Mesenchymal stem cell (in vitro differentiated cells and primary cell): ENCODE data around the gene PPFIBP2.

ENCODE experiments used
- DNase-seq: peaks from one replicate; pipeline ENCODE4 v3.0.0-alpha.2; 2013
- H2AFZ ChIP-seq: one replicate; pipeline ENCODE4 v1.6.1; 2013; ENCODE audit warnings: low read depth, mild to moderate bottlenecking, control low read depth, inconsistent platforms, low read length, moderate library complexity
- H2AK5ac ChIP-seq: 2 replicates; pipeline ENCODE4 v1.6.1; 2013; ENCODE audit warnings: low read length, moderate library complexity, mild to moderate bottlenecking, inconsistent platforms; ENCODE audit not compliant: severe bottlenecking
- H2BK120ac ChIP-seq: one replicate; pipeline ENCODE4 v1.6.1; 2013; ENCODE audit warnings: low read depth, mild to moderate bottlenecking, inconsistent platforms, low read length, moderate library complexity
- H2BK12ac ChIP-seq, 2 experiments: one replicate each; pipeline ENCODE4 v1.6.1; 2013; ENCODE audit warnings: inconsistent platforms in 2 of 2, low read length in 2 of 2, mild to moderate bottlenecking in 2 of 2, moderate library complexity in 2 of 2, control low read depth in 1 of 2
- H2BK15ac ChIP-seq: one replicate; pipeline ENCODE4 v1.6.1; 2013; ENCODE audit warnings: mild to moderate bottlenecking, low read depth, inconsistent platforms; ENCODE audit not compliant: poor library complexity, severe bottlenecking
- H2BK5ac ChIP-seq: 2 replicates; pipeline ENCODE4 v1.6.1; 2013; ENCODE audit warnings: low read depth, mild to moderate bottlenecking, low read length, control low read depth, inconsistent platforms; ENCODE audit not compliant: poor library complexity, severe bottlenecking
- H3K14ac ChIP-seq, 2 experiments: one replicate each; pipeline ENCODE4 v1.6.1; 2013; ENCODE audit warnings: inconsistent platforms in 2 of 2, low read length in 2 of 2, control low read depth in 1 of 2, mild to moderate bottlenecking in 1 of 2, moderate library complexity in 1 of 2
- H3K18ac ChIP-seq, 2 experiments: one replicate each; pipeline ENCODE4 v1.6.1; 2013; ENCODE audit warnings: inconsistent platforms in 2 of 2, low read length in 2 of 2, control low read depth in 1 of 2, low read depth in 1 of 2, mild to moderate bottlenecking in 1 of 2
- H3K23ac ChIP-seq, 2 experiments: one replicate each; pipeline ENCODE4 v1.6.1; 2013; ENCODE audit warnings: inconsistent platforms in 2 of 2, low read length in 2 of 2, mild to moderate bottlenecking in 2 of 2, moderate library complexity in 2 of 2, control low read depth in 1 of 2
- H3K27ac ChIP-seq: 2 replicates; pipeline ENCODE4 v1.5.1; 2013; ENCODE audit warnings: mild to moderate bottlenecking, moderate library complexity, low read length, control low read depth, inconsistent platforms; ENCODE audit not compliant: poor library complexity, severe bottlenecking
- H3K27me3 ChIP-seq, 2 experiments: 2 replicates each; pipeline versions ENCODE4 v1.6.1 to v1.7.0; 2013; ENCODE audit warnings: low read length in 2 of 2, mild to moderate bottlenecking in 2 of 2, moderate library complexity in 2 of 2, control low read depth in 1 of 2, inconsistent platforms in 1 of 2; ENCODE audit not compliant: control insufficient read depth in 1 of 2, insufficient read depth in 1 of 2
- H3K36me3 ChIP-seq, 2 experiments: 2 replicates each; pipeline versions ENCODE4 v1.6.1 to v1.7.0; 2013; ENCODE audit warnings: low read length in 2 of 2, control low read depth in 1 of 2, inconsistent platforms in 1 of 2, low read depth in 1 of 2, mild to moderate bottlenecking in 1 of 2; ENCODE audit not compliant: insufficient read depth in 2 of 2, control insufficient read depth in 1 of 2
- H3K4ac ChIP-seq, 2 experiments: one replicate each; pipeline ENCODE4 v1.6.1; 2013; ENCODE audit warnings: inconsistent platforms in 2 of 2, low read length in 2 of 2, mild to moderate bottlenecking in 2 of 2, moderate library complexity in 2 of 2, control low read depth in 1 of 2, low read depth in 1 of 2
- H3K4me1 ChIP-seq: 2 replicates; pipeline ENCODE4 v1.6.1; 2013; ENCODE audit warnings: low read depth, low read length, control low read depth; ENCODE audit not compliant: control insufficient read depth, insufficient read depth
- H3K4me2 ChIP-seq: 2 replicates; pipeline ENCODE4 v1.6.1; 2013; ENCODE audit warnings: low read length, mild to moderate bottlenecking, inconsistent platforms; ENCODE audit not compliant: poor library complexity, severe bottlenecking
- H3K4me3 ChIP-seq, 2 experiments: 2 replicates each; pipeline versions ENCODE4 v1.5.1 to v1.7.0; 2013; ENCODE audit warnings: low read length in 2 of 2, mild to moderate bottlenecking in 2 of 2, control low read depth in 1 of 2, low read depth in 1 of 2; ENCODE audit not compliant: insufficient read depth in 1 of 2
- H3K79me1 ChIP-seq: replicated peaks from 2 replicates; pipeline ENCODE4 v1.6.1; 2013; ENCODE audit warnings: mild to moderate bottlenecking, control low read depth, low read length, inconsistent platforms; ENCODE audit not compliant: poor library complexity, severe bottlenecking
- H3K9ac ChIP-seq: 2 replicates; pipeline ENCODE4 v1.7.0; 2013; ENCODE audit warnings: mild to moderate bottlenecking, low read length, moderate library complexity
- H3K9me3 ChIP-seq: 2 replicates; pipeline ENCODE4 v1.7.0; 2013; ENCODE audit warnings: mild to moderate bottlenecking, low read length; ENCODE audit not compliant: control insufficient read depth
- H4K8ac ChIP-seq: one replicate; pipeline ENCODE4 v1.6.1; 2013; ENCODE audit warnings: inconsistent platforms, mild to moderate bottlenecking, low read length, moderate library complexity
- H4K91ac ChIP-seq: one replicate; pipeline ENCODE4 v1.6.1; 2013; ENCODE audit warnings: mild to moderate bottlenecking, low read length, inconsistent platforms
- WGBS: methylation state at CpG from one replicate; pipeline ENCODE4 v1.1.7; 2013; ENCODE audit warnings: mixed read lengths; 5-methylcytosine and 5-hydroxymethylcytosine counted together

PPFIBP2 gene

DNA sequence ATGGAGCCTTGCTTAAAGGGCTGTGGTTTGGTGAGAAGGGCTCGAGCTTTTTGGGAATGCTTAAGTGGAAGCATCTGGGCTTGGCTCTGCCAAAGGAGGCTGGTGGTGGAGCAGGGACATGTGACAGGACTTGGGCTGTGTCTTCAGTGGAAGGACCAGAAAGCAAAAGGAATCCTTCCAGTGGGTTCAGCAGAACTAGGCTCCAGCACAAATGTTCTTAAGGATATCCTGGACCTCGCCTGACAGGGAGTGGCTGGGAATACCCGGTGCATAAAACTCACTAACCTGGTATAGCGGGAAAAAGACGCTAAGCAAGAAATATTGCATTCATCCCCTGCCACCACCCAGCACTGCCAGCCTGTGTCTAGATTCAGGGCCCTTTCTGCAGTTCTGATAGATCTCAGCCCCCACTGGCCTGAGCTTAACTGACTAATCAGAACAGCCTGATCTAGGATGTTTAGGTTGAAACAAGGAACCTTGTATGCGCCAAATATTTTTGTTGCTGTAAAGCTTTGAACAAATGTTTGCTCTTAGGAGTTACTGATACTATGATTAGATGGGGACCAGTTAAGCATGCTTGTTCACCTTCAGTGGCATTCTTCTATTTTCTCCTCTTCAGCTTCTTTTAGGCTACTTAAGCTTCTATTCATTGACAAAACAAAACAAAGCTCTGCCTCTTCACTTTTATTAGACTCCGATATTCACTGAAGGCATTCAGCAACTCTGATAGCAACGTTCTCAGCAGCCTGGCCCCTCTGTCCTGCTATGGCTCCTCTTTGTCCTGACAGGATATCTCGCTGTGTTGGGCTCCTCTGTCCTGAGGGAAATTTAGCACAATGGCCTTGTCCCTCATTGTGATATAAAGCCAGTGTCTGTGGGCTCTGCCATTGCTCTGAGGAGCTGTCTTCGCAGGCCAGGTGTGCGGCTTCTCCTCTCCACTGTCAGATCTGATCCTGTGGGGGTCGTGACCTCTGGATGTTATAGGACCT is 25.0 kb downstream of the PPFIBP2 start:
- H2BK5ac ChIP-seq, result no peak overlapping the region
- no peak overlapping the region for H3K4me2 ChIP-seq
- H3K4ac ChIP-seq, result no peak overlapping the region
- peak overlapping the region; percentile 40 for H3K9ac ChIP-seq
- no peak overlapping the region for H4K91ac ChIP-seq
- H2BK120ac ChIP-seq, result no peak overlapping the region
- H2BK15ac ChIP-seq, result no peak overlapping the region
- no peak overlapping the region for H2AFZ ChIP-seq
- H3K4me3 ChIP-seq, result peak overlapping the region in 1 of 2 experiments; percentile 63
- no peak overlapping the region for H2BK12ac ChIP-seq
- H3K14ac ChIP-seq, result no peak overlapping the region
- H4K8ac ChIP-seq, result no peak overlapping the region
- no peak overlapping the region for H2AK5ac ChIP-seq
- no peak for DNase-seq
- no peak overlapping the region for H3K18ac ChIP-seq
- H3K36me3 ChIP-seq, result no peaks in the 10 kb centered on the region
- WGBS, result 80% methylated on average over 12 of the region's 12 CpGs
- peaks cover 0 to 44% of the 10 kb centered on the region in 2 experiments for H3K27me3 ChIP-seq
- H3K9me3 ChIP-seq, result no peaks in the 10 kb centered on the region
- no peaks in the 10 kb centered on the region for H3K79me1 ChIP-seq
- no peaks in the 10 kb centered on the region for H3K4me1 ChIP-seq
- H3K23ac ChIP-seq, result no peak overlapping the region
- H3K27ac ChIP-seq, result no peak overlapping the region

DNA sequence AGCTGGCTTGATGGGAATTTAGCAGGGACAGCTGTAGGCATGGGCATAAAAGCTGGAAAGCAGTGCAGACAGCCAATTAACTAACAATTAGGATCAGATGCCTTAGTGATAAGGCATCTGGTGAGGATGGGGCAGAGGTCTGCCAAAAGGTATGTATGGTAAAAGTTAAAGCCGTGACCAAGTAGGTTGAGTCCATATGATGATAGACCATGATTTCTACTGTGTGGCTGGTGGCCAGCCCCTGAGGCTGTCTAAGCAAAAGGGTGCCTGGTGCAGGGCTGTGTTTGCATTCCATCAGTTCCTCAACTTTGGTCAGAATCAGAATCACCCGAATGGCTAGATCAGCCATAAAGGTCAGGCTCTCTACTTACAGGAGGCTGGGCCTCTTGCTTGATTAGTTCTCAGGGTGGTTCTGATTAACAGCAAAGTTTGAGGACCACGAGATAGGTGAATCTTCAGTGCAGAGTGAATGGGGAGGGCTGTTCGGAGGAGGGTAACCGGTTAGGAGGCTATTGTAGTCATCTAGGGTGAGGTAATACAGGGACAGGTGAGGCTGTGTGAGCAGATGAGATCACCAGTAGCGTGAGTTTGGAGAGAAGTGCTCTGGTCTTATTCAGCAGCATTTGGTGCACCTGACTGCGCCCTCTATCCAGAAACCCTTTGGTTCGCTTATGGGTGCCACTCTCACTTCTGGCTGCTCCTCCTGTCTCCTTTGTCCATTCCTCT is 27.2 kb downstream of the PPFIBP2 start:
- H3K9ac ChIP-seq, result no peak overlapping the region
- no peak overlapping the region for H3K27ac ChIP-seq
- peaks cover 0 to 37% of the 10 kb centered on the region in 2 experiments for H3K27me3 ChIP-seq
- no peak overlapping the region for H2BK5ac ChIP-seq
- no peak for DNase-seq
- no peak overlapping the region for H3K4ac ChIP-seq
- H2BK12ac ChIP-seq, result no peak overlapping the region
- H3K23ac ChIP-seq, result no peak overlapping the region
- H3K9me3 ChIP-seq, result no peaks in the 10 kb centered on the region
- no peak overlapping the region for H3K18ac ChIP-seq
- no peak overlapping the region for H2AK5ac ChIP-seq
- H2BK15ac ChIP-seq, result no peak overlapping the region
- no peak overlapping the region for H3K4me3 ChIP-seq
- H2BK120ac ChIP-seq, result no peak overlapping the region
- no peak overlapping the region for H4K8ac ChIP-seq
- H3K4me2 ChIP-seq, result no peak overlapping the region
- no peak overlapping the region for H3K14ac ChIP-seq
- no peaks in the 10 kb centered on the region for H3K4me1 ChIP-seq
- H3K36me3 ChIP-seq, result no peaks in the 10 kb centered on the region
- WGBS, result 92% methylated on average over 7 of the region's 8 CpGs
- no peaks in the 10 kb centered on the region for H3K79me1 ChIP-seq
- no peak overlapping the region for H4K91ac ChIP-seq
- H2AFZ ChIP-seq, result no peak overlapping the region

DNA sequence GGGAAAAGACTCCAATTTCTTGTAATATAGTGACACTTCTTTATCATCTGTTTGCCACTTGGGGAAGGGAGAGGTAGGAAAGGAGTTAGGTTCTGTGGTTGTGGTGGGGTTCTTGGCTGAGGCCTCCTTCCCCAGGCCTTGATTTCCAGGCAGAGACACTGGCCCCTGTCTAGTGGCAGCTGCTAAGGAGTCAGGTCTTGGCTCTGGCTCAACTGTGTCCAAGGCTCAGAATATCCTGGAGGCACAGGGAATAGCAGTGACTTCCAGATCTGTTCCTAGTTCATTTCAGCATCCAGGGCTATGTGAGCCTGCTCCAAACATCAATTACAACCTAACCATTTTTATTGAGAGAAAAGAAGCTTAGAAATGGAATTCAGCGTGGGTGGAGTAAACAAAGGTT is 29.5 kb downstream of the PPFIBP2 start:
- H2AK5ac ChIP-seq, result no peak overlapping the region
- H2BK120ac ChIP-seq, result no peak overlapping the region
- H2BK12ac ChIP-seq, result no peak overlapping the region
- H2BK5ac ChIP-seq, result no peak overlapping the region
- WGBS, result 67% methylated on average over 1 of the region's 1 CpG
- H2AFZ ChIP-seq, result no peak overlapping the region
- H3K4me1 ChIP-seq, result no peaks in the 10 kb centered on the region
- no peak overlapping the region for H3K14ac ChIP-seq
- H3K27ac ChIP-seq, result no peak overlapping the region
- H3K23ac ChIP-seq, result no peak overlapping the region
- no peaks in the 10 kb centered on the region for H3K9me3 ChIP-seq
- no peaks in the 10 kb centered on the region for H3K79me1 ChIP-seq
- H3K27me3 ChIP-seq, result peaks cover 0 to 26% of the 10 kb centered on the region in 2 experiments
- H3K9ac ChIP-seq, result no peak overlapping the region
- H4K91ac ChIP-seq, result no peak overlapping the region
- no peak overlapping the region for H2BK15ac ChIP-seq
- no peak overlapping the region for H3K4me2 ChIP-seq
- no peak overlapping the region for H4K8ac ChIP-seq
- no peak overlapping the region for H3K4ac ChIP-seq
- H3K36me3 ChIP-seq, result no peaks in the 10 kb centered on the region
- no peak overlapping the region for H3K4me3 ChIP-seq
- H3K18ac ChIP-seq, result no peak overlapping the region
- no peak for DNase-seq

DNA sequence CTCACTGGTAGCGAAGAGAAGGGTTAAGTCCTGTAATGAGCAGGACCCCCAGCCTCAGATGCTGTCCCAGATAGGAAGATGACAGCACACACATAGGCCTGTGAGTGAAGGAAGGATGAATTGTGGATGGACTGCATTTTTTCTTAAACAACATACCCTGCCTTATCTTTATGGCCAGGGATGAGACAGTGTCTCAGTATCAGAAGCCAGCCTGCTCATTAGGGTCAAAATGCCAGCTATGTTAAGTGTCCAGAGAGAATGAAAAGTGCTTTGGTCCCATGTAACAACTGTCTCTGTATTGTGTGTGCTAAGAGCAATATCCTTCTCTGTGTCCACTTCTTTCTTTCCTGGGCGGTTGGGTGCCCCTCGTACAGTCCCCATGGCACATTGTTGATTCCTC is 30.2 kb downstream of the PPFIBP2 start:
- no peak overlapping the region for H3K14ac ChIP-seq
- H2AK5ac ChIP-seq, result no peak overlapping the region
- H4K8ac ChIP-seq, result no peak overlapping the region
- H2BK120ac ChIP-seq, result no peak overlapping the region
- H2BK5ac ChIP-seq, result no peak overlapping the region
- no peak overlapping the region for H3K4ac ChIP-seq
- H3K23ac ChIP-seq, result peak overlapping the region in 1 of 2 experiments; percentile 50
- H3K4me1 ChIP-seq, result no peaks in the 10 kb centered on the region
- no peaks in the 10 kb centered on the region for H3K79me1 ChIP-seq
- no peak overlapping the region for H3K27ac ChIP-seq
- no peak overlapping the region for H3K4me2 ChIP-seq
- H2BK15ac ChIP-seq, result no peak overlapping the region
- 69% methylated on average over 3 of the region's 3 CpGs for WGBS
- no peak overlapping the region for H2AFZ ChIP-seq
- H3K36me3 ChIP-seq, result no peaks in the 10 kb centered on the region
- no peak overlapping the region for H2BK12ac ChIP-seq
- DNase-seq, result no peak
- H3K9ac ChIP-seq, result no peak overlapping the region
- H3K9me3 ChIP-seq, result no peaks in the 10 kb centered on the region
- no peak overlapping the region for H4K91ac ChIP-seq
- H3K27me3 ChIP-seq, result peaks cover 0 to 29% of the 10 kb centered on the region in 2 experiments
- no peak overlapping the region for H3K18ac ChIP-seq
- no peak overlapping the region for H3K4me3 ChIP-seq
